Loucy (cell line): ENCODE results near the gene UNC5B.

ENCODE experiments used
- H2AFZ ChIP-seq: fragments of 200-600 bp; sonication (generic); 2 replicates; pipeline ENCODE4 v1.6.0; 2016; ENCODE audit warnings: antibody characterized with exemption, mild to moderate bottlenecking, low read length, moderate library complexity
- H3F3A ChIP-seq: fragments of 200-600 bp; 2 replicates; pipeline ENCODE4 v1.6.0; 2016; ENCODE audit warnings: antibody characterized with exemption, low read depth, mild to moderate bottlenecking
- H3K27me3 ChIP-seq: fragments of 200-600 bp; sonication (generic); 2 replicates; pipeline ENCODE4 v1.6.1; 2014; ENCODE audit warnings: low read length, mild to moderate bottlenecking; ENCODE audit not compliant: insufficient read depth, poor library complexity, severe bottlenecking
- H3K36me3 ChIP-seq: fragments of 200-600 bp; sonication (generic); 2 replicates; pipeline ENCODE4 v1.6.1; 2016; ENCODE audit warnings: low read length; ENCODE audit not compliant: insufficient read depth
- H3K4me1 ChIP-seq: fragments of 200-600 bp; sonication (generic); 2 replicates; pipeline ENCODE4 v1.5.1; 2014; ENCODE audit warnings: low read length, mild to moderate bottlenecking; ENCODE audit not compliant: insufficient read depth, poor library complexity, severe bottlenecking
- H3K4me2 ChIP-seq: fragments of 200-600 bp; sonication (generic); 2 replicates; pipeline ENCODE4 v1.6.0; 2014; ENCODE audit warnings: antibody characterized with exemption, low read length, low read depth, mild to moderate bottlenecking; ENCODE audit not compliant: poor library complexity, severe bottlenecking
- H3K4me3 ChIP-seq: fragments of 200-600 bp; sonication (generic); 2 replicates; pipeline ENCODE4 v1.5.1; 2014; ENCODE audit warnings: low read length, mild to moderate bottlenecking, mixed read lengths; ENCODE audit not compliant: poor library complexity, severe bottlenecking
- H3K79me2 ChIP-seq: fragments of 200-600 bp; sonication (generic); 2 replicates; pipeline ENCODE4 v1.6.1; 2014; ENCODE audit warnings: low read length; ENCODE audit not compliant: insufficient read depth
- H3K9ac ChIP-seq: fragments of 200-600 bp; sonication (generic); 2 replicates; pipeline ENCODE4 v1.6.0; 2014; ENCODE audit warnings: mild to moderate bottlenecking, low read depth, low read length, moderate library complexity; ENCODE audit not compliant: poor library complexity, severe bottlenecking
- H3K9me2 ChIP-seq: fragments of 200-600 bp; sonication (generic); replicated peaks from 2 replicates; pipeline ENCODE4 v1.6.1; 2016; ENCODE audit warnings: low read depth, low read length, mixed read lengths
- H3K9me3 ChIP-seq: fragments of 200-600 bp; sonication (generic); 2 replicates; pipeline ENCODE4 v1.6.1; 2014; ENCODE audit warnings: mild to moderate bottlenecking, antibody characterized with exemption, low read length, low read depth; ENCODE audit not compliant: insufficient read depth
- H4K20me1 ChIP-seq: fragments of 200-600 bp; sonication (generic); 2 replicates; pipeline ENCODE4 v1.6.0; 2014; ENCODE audit warnings: antibody characterized with exemption, low read length, mild to moderate bottlenecking; ENCODE audit not compliant: insufficient read depth, poor library complexity, severe bottlenecking
- CTCF ChIP-seq: fragments of 200-600 bp; sonication (generic); conservative IDR thresholded peaks from 2 replicates; pipeline ENCODE4 v1.5.1; 2014; ENCODE audit warnings: mild to moderate bottlenecking, antibody characterized with exemption, low read length
- EZH2phosphoT487 ChIP-seq: fragments of 200-600 bp; IDR thresholded peaks from 2 replicates; pipeline ENCODE4 v1.6.1; 2018; ENCODE audit warnings: antibody characterized with exemption, mild to moderate bottlenecking, moderate library complexity, borderline replicate concordance

The UNC5B gene

GRCh38 chr10:71291528-71291900, 79.1 kb downstream of the UNC5B start:
- no peak overlapping the region for H3K4me3 ChIP-seq
- no peak overlapping the region for H3K9ac ChIP-seq
- no peaks in the 10 kb centered on the region for H3K9me2 ChIP-seq
- H2AFZ ChIP-seq, result no peak overlapping the region
- no peak overlapping the region for H3K4me2 ChIP-seq
- no peaks in the 10 kb centered on the region for H3K79me2 ChIP-seq
- peaks cover 3% of the 10 kb centered on the region for H3K4me1 ChIP-seq
- H3K9me3 ChIP-seq, result no peaks in the 10 kb centered on the region
- H3K27me3 ChIP-seq, result no peaks in the 10 kb centered on the region
- H3F3A ChIP-seq, result no peaks in the 10 kb centered on the region
- no peaks in the 10 kb centered on the region for H3K36me3 ChIP-seq
- TF ChIP-seq CTCF, result no peak
- TF ChIP-seq EZH2phosphoT487, result no peak
- H4K20me1 ChIP-seq, result no peaks in the 10 kb centered on the region

- H3K36me3 ChIP-seq, result no peaks in the 10 kb centered on the region
- H4K20me1 ChIP-seq, result no peaks in the 10 kb centered on the region
- TF ChIP-seq EZH2phosphoT487 (no peak), CTCF (no peak)
- H3K9ac ChIP-seq, result no peak overlapping the region
- H3F3A ChIP-seq, result no peaks in the 10 kb centered on the region
- no peaks in the 10 kb centered on the region for H3K79me2 ChIP-seq
- H3K4me2 ChIP-seq, result no peak overlapping the region
- no peak overlapping the region for H3K4me3 ChIP-seq
- no peak overlapping the region for H2AFZ ChIP-seq
- H3K9me2 ChIP-seq, result no peaks in the 10 kb centered on the region
- no peaks in the 10 kb centered on the region for H3K27me3 ChIP-seq
- H3K4me1 ChIP-seq, result peaks cover 3% of the 10 kb centered on the region
- no peaks in the 10 kb centered on the region for H3K9me3 ChIP-seq
Observed at GRCh38 chr10:71292624-71293445, 80.5 kb downstream of the UNC5B start.

GRCh38 chr10:71293446-71294084, 81.2 kb downstream of the UNC5B start:
- H3K27me3 ChIP-seq, result no peaks in the 10 kb centered on the region
- no peaks in the 10 kb centered on the region for H3K79me2 ChIP-seq
- H3F3A ChIP-seq, result no peaks in the 10 kb centered on the region
- H3K9ac ChIP-seq, result no peak overlapping the region
- no peak overlapping the region for H3K4me3 ChIP-seq
- H3K36me3 ChIP-seq, result no peaks in the 10 kb centered on the region
- H3K9me2 ChIP-seq, result no peaks in the 10 kb centered on the region
- no peak for TF ChIP-seq CTCF
- TF ChIP-seq EZH2phosphoT487, result no peak
- no peaks in the 10 kb centered on the region for H3K9me3 ChIP-seq
- no peak overlapping the region for H3K4me2 ChIP-seq
- H2AFZ ChIP-seq, result no peak overlapping the region
- H3K4me1 ChIP-seq, result peaks cover 3% of the 10 kb centered on the region
- no peaks in the 10 kb centered on the region for H4K20me1 ChIP-seq
